IPS-18a (cell line): ENCODE data around the gene TYMS.

ENCODE experiments used
- H3K27ac ChIP-seq: one replicate; pipeline ENCODE4 v1.5.1; 2013; ENCODE audit warnings: low read length
- H3K27me3 ChIP-seq: one replicate; pipeline ENCODE4 v1.6.1; 2013; ENCODE audit warnings: mild to moderate bottlenecking, low read length; ENCODE audit not compliant: control insufficient read depth, insufficient read depth
- H3K36me3 ChIP-seq: one replicate; pipeline ENCODE4 v1.6.1; 2013; ENCODE audit warnings: low read depth, low read length; ENCODE audit not compliant: control insufficient read depth
- H3K4me1 ChIP-seq: one replicate; pipeline ENCODE4 v1.6.1; 2013; ENCODE audit warnings: low read depth, low read length; ENCODE audit not compliant: control insufficient read depth
- H3K4me3 ChIP-seq: one replicate; pipeline ENCODE4 v1.5.1; 2013; ENCODE audit warnings: low read length
- H3K9ac ChIP-seq: one replicate; pipeline ENCODE4 v1.6.1; 2013; ENCODE audit warnings: mild to moderate bottlenecking, low read length, moderate library complexity
- H3K9me3 ChIP-seq: one replicate; pipeline ENCODE4 v1.6.1; 2013; ENCODE audit warnings: low read depth, low read length; ENCODE audit not compliant: control insufficient read depth

Gene TYMS

GRCh38 chr18:669077-669476, 11.6 kb downstream of the TYMS start:
- peaks cover 65% of the 10 kb centered on the region for H3K36me3 ChIP-seq
- no peaks in the 10 kb centered on the region for H3K9me3 ChIP-seq
- H3K27ac ChIP-seq = no peak overlapping the region
- H3K4me1 ChIP-seq = no peaks in the 10 kb centered on the region
- H3K27me3 ChIP-seq = no peaks in the 10 kb centered on the region
- H3K9ac ChIP-seq = no peak overlapping the region
- H3K4me3 ChIP-seq = no peak overlapping the region

- Histone ChIP-seq H3K9ac (no peak overlapping the region), H3K4me3 (no peak overlapping the region), H3K27me3 (no peaks in the 10 kb centered on the region), H3K36me3 (peaks cover 75% of the 10 kb centered on the region), H3K27ac (no peak overlapping the region), H3K4me1 (no peaks in the 10 kb centered on the region), H3K9me3 (no peaks in the 10 kb centered on the region)
These were observed 13.1 kb downstream of the TYMS start for GRCh38 chr18:670522-670921.

- H3K4me3 ChIP-seq = no peak overlapping the region
- no peak overlapping the region for H3K9ac ChIP-seq
- peaks cover 77% of the 10 kb centered on the region for H3K36me3 ChIP-seq
- no peaks in the 10 kb centered on the region for H3K4me1 ChIP-seq
- H3K9me3 ChIP-seq = no peaks in the 10 kb centered on the region
- no peak overlapping the region for H3K27ac ChIP-seq
- H3K27me3 ChIP-seq = no peaks in the 10 kb centered on the region
These were observed 14.0 kb downstream of the TYMS start for GRCh38 chr18:671405-671804.

- no peak overlapping the region for H3K4me3 ChIP-seq
- no peak overlapping the region for H3K9ac ChIP-seq
- no peak overlapping the region for H3K27ac ChIP-seq
- H3K4me1 ChIP-seq = no peaks in the 10 kb centered on the region
- H3K27me3 ChIP-seq = no peaks in the 10 kb centered on the region
- no peaks in the 10 kb centered on the region for H3K9me3 ChIP-seq
- H3K36me3 ChIP-seq = peaks cover 86% of the 10 kb centered on the region
These were observed 15.9 kb downstream of the TYMS start for GRCh38 chr18:673317-673716.

GRCh38 chr18:673769-674168, 16.3 kb downstream of the TYMS start:
- Histone ChIP-seq H3K9ac (no peak overlapping the region), H3K27me3 (no peaks in the 10 kb centered on the region), H3K9me3 (no peaks in the 10 kb centered on the region), H3K4me3 (no peak overlapping the region), H3K27ac (no peak overlapping the region), H3K36me3 (peaks cover 81% of the 10 kb centered on the region), H3K4me1 (no peaks in the 10 kb centered on the region)

- peaks cover 66% of the 10 kb centered on the region for H3K36me3 ChIP-seq
These were observed 17.9 kb downstream of the TYMS start for GRCh38 chr18:675307-675706.

GRCh38 chr18:676069-676468, 18.6 kb downstream of the TYMS start:
- Histone ChIP-seq H3K27ac (no peak overlapping the region), H3K27me3 (no peaks in the 10 kb centered on the region), H3K4me1 (no peaks in the 10 kb centered on the region), H3K4me3 (no peak overlapping the region), H3K36me3 (peaks cover 58% of the 10 kb centered on the region), H3K9ac (no peak overlapping the region), H3K9me3 (no peaks in the 10 kb centered on the region)

More at GRCh38 chr18:675307-675706, 17.9 kb downstream of the TYMS start:
- H3K4me1 ChIP-seq = no peaks in the 10 kb centered on the region
- H3K4me3 ChIP-seq = no peak overlapping the region
- H3K9me3 ChIP-seq = no peaks in the 10 kb centered on the region
- no peaks in the 10 kb centered on the region for H3K27me3 ChIP-seq
- no peak overlapping the region for H3K9ac ChIP-seq
- no peak overlapping the region for H3K27ac ChIP-seq

GRCh38 chr18:676736-677135, 19.3 kb downstream of the TYMS start:
- Histone ChIP-seq H3K27me3 (no peaks in the 10 kb centered on the region), H3K9me3 (no peaks in the 10 kb centered on the region), H3K4me1 (no peaks in the 10 kb centered on the region), H3K36me3 (peaks cover 59% of the 10 kb centered on the region), H3K9ac (no peak overlapping the region), H3K4me3 (no peak overlapping the region), H3K27ac (no peak overlapping the region)

GRCh38 chr18:677145-677544, 19.7 kb downstream of the TYMS start:
- Histone ChIP-seq H3K9me3 (no peaks in the 10 kb centered on the region), H3K27ac (no peak overlapping the region), H3K4me3 (no peak overlapping the region), H3K36me3 (peaks cover 60% of the 10 kb centered on the region), H3K4me1 (no peaks in the 10 kb centered on the region), H3K9ac (no peak overlapping the region), H3K27me3 (no peaks in the 10 kb centered on the region)

GRCh38 chr18:677951-678381, 20.5 kb downstream of the TYMS start:
- Histone ChIP-seq H3K9ac (no peak overlapping the region), H3K36me3 (peaks cover 54% of the 10 kb centered on the region), H3K27ac (no peak overlapping the region), H3K9me3 (no peaks in the 10 kb centered on the region), H3K4me1 (no peaks in the 10 kb centered on the region), H3K27me3 (no peaks in the 10 kb centered on the region), H3K4me3 (no peak overlapping the region)

- Histone ChIP-seq H3K4me1 (no peaks in the 10 kb centered on the region), H3K4me3 (no peak overlapping the region), H3K9ac (no peak overlapping the region), H3K27me3 (no peaks in the 10 kb centered on the region), H3K36me3 (peaks cover 49% of the 10 kb centered on the region), H3K9me3 (no peaks in the 10 kb centered on the region), H3K27ac (no peak overlapping the region)
These were observed 21.2 kb downstream of the TYMS start for GRCh38 chr18:678482-679182.

GRCh38 chr18:679516-679915, 22.1 kb downstream of the TYMS start:
- Histone ChIP-seq H3K4me1 (no peaks in the 10 kb centered on the region), H3K9ac (no peak overlapping the region), H3K27me3 (no peaks in the 10 kb centered on the region), H3K27ac (no peak overlapping the region), H3K9me3 (no peaks in the 10 kb centered on the region), H3K4me3 (no peak overlapping the region), H3K36me3 (peaks cover 44% of the 10 kb centered on the region)
